Vagina (tissue), 2 donors: ENCODE data around the gene KRTAP10-10.
"Not testable (repeated sequence)": the region's sequence is repeated elsewhere in the genome, so short reads cannot be mapped to it uniquely, and the experiment has no call there.

Experiments
- CTCF ChIP-seq, 3 experiments: fragments of 450-650 bp in 2 of 3; fragments of 200-600 bp in 1 of 3; sonication (generic) in 1 of 3; IDR thresholded peaks; one replicate each; pipeline ENCODE4 v1.5.1; 2017 to 2019; ENCODE audit warnings: antibody characterized with exemption in 3 of 3, mild to moderate bottlenecking in 2 of 3, moderate library complexity in 2 of 3
- POLR2A ChIP-seq, 2 donors: fragments of 450-650 bp; IDR thresholded peaks; one replicate each; pipeline ENCODE4 v1.6.1; 2017; ENCODE audit warnings: antibody characterized with exemption in 2 of 2, mild to moderate bottlenecking in 2 of 2, moderate library complexity in 2 of 2

GRCh38 chr21:44627181-44627822 is 9.9 kb upstream of the KRTAP10-10 start:
- TF ChIP-seq POLR2A, CTCF (IDR thresholded peaks at IDR 0.05): not testable (repeated sequence)
